HG02623 (cell line): Measurements from ENCODE around the gene C14orf93.

Experiments used
- ATAC-seq: cut with Tn5 transposase; IDR thresholded peaks from one replicate; pipeline ENCODE4 v1.9.1; 2021; ENCODE audit warnings: moderate library complexity; ENCODE audit not compliant: unreplicated experiment

C14orf93 gene

GRCh38 chr14:22996768-22997654, 12.9 kb downstream of the C14orf93 start:
- no peak for ATAC-seq

GRCh38 chr14:22995889-22996625, 13.9 kb downstream of the C14orf93 start:
- no peak for ATAC-seq

- ATAC-seq, result no peak
These were observed 15.1 kb downstream of the C14orf93 start for GRCh38 chr14:22994762-22995275.

GRCh38 chr14:22993517-22993916, 16.4 kb downstream of the C14orf93 start:
- no peak for ATAC-seq

- ATAC-seq, result no peak
These were observed 18.1 kb downstream of the C14orf93 start for GRCh38 chr14:22991852-22992251.

- ATAC-seq, result no peak
These were observed 22.7 kb downstream of the C14orf93 start for GRCh38 chr14:22987291-22987690.

- no peak for ATAC-seq
These were observed 23.4 kb downstream of the C14orf93 start for GRCh38 chr14:22986508-22987054.

- no peak for ATAC-seq
These were observed 23.9 kb downstream of the C14orf93 start for GRCh38 chr14:22985894-22986507.

- no peak for ATAC-seq
These were observed 24.8 kb downstream of the C14orf93 start for GRCh38 chr14:22984959-22985658.

- no peak for ATAC-seq
These were observed 27.3 kb downstream of the C14orf93 start, which contains the start of gene AJUBA for GRCh38 chr14:22982477-22983245. TSS of gene AJUBA (minus strand) at chr14:22982551. CDS start at chr14:22982266, 285 bp downstream.

- ATAC-seq, result no peak
These were observed 28.0 kb downstream of the C14orf93 start for GRCh38 chr14:22981876-22982476.

- no peak for ATAC-seq
These were observed 28.7 kb downstream of the C14orf93 start for GRCh38 chr14:22981090-22981875.

- no peak for ATAC-seq
These were observed 29.3 kb downstream of the C14orf93 start for GRCh38 chr14:22980672-22981089.

GRCh38 chr14:22979748-22980392, 30.1 kb downstream of the C14orf93 start:
- ATAC-seq, result no peak

- ATAC-seq, result no peak
These were observed 30.8 kb downstream of the C14orf93 start for GRCh38 chr14:22978981-22979671.

- no peak for ATAC-seq
These were observed 31.5 kb downstream of the C14orf93 start for GRCh38 chr14:22978487-22978837.

GRCh38 chr14:22977684-22978486, 32.1 kb downstream of the C14orf93 start:
- ATAC-seq, result no peak
